Measurements from ENCODE around the gene PAK6.

The PAK6 gene

DNA sequence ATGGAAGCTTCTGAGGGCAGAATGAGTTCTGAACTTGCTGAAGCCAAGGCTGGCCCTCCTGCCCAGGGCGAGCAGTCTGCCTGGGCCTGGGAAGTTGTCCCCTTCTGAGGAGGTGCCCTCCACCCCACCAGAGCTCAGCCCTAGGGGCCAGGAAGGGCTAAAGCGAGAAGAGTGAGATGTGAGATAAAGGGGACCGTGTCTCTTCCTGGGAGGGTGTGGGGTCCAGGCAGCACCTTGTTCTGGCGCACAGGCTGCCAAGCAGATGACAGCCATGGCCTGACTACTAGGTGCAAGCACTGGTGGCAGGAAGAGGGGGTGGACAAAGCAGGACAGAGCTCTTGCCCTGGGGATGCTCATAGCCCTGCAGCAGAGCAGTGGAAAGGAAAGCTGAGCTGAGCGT is 3.7 kb downstream of the PAK6 start:
- no peaks in the 10 kb centered on the region for H3K79me2 ChIP-seq (ENCODE audit: insufficient read depth, low read length)
- H3K4me3 ChIP-seq (ENCODE audit: low read length, poor library complexity, severe bottlenecking): no peak overlapping the region
- H3K4me1 ChIP-seq (ENCODE audit: insufficient read depth, low read length, poor library complexity, severe bottlenecking): no peaks in the 10 kb centered on the region
- H2AFZ ChIP-seq (ENCODE audit: low read length): no peak overlapping the region
- H3K9me2 ChIP-seq (replicated peaks; ENCODE audit: low read depth, low read length): no peaks in the 10 kb centered on the region
- TF ChIP-seq CTCF (conservative IDR thresholded peaks at IDR 0.05; ENCODE audit: low read length): no peak
- H3K9ac ChIP-seq (ENCODE audit: low read depth, low read length, poor library complexity, severe bottlenecking): no peak overlapping the region
- no peaks in the 10 kb centered on the region for H3K27me3 ChIP-seq (ENCODE audit: insufficient read depth, low read length, poor library complexity, severe bottlenecking)
- H3K4me2 ChIP-seq (ENCODE audit: low read depth, low read length, poor library complexity, severe bottlenecking): no peak overlapping the region
- no peaks in the 10 kb centered on the region for H4K20me1 ChIP-seq (ENCODE audit: insufficient read depth, low read length, poor library complexity, severe bottlenecking)
- H3K36me3 ChIP-seq (ENCODE audit: insufficient read depth, low read length): no peaks in the 10 kb centered on the region
- H3F3A ChIP-seq (ENCODE audit: low read depth): no peaks in the 10 kb centered on the region
- H3K9me3 ChIP-seq (ENCODE audit: insufficient read depth, low read depth, low read length): no peaks in the 10 kb centered on the region

- Histone ChIP-seq H2AFZ (ENCODE audit: low read length) (no peak overlapping the region), H3K9ac (ENCODE audit: low read depth, low read length, poor library complexity, severe bottlenecking) (no peak overlapping the region), H3K4me3 (ENCODE audit: low read length, poor library complexity, severe bottlenecking) (no peak overlapping the region), H3K9me3 (ENCODE audit: insufficient read depth, low read depth, low read length) (no peaks in the 10 kb centered on the region), H3K79me2 (ENCODE audit: insufficient read depth, low read length) (no peaks in the 10 kb centered on the region), H3F3A (ENCODE audit: low read depth) (no peaks in the 10 kb centered on the region), H3K27me3 (ENCODE audit: insufficient read depth, low read length, poor library complexity, severe bottlenecking) (no peaks in the 10 kb centered on the region), H3K36me3 (ENCODE audit: insufficient read depth, low read length) (no peaks in the 10 kb centered on the region), H3K9me2 (replicated peaks; ENCODE audit: low read depth, low read length) (no peaks in the 10 kb centered on the region), H4K20me1 (ENCODE audit: insufficient read depth, low read length, poor library complexity, severe bottlenecking) (no peaks in the 10 kb centered on the region), H3K4me1 (ENCODE audit: insufficient read depth, low read length, poor library complexity, severe bottlenecking) (no peaks in the 10 kb centered on the region), H3K4me2 (ENCODE audit: low read depth, low read length, poor library complexity, severe bottlenecking) (no peak overlapping the region)
- TF ChIP-seq EZH2phosphoT487 (IDR thresholded peaks at IDR 0.05; ENCODE audit: borderline replicate concordance) (no peak), CTCF (conservative IDR thresholded peaks at IDR 0.05; ENCODE audit: low read length) (no peak)
These were observed 4.4 kb downstream of the PAK6 start for GRCh38 chr15:40243126-40243810.

- H3K9me3 ChIP-seq (ENCODE audit: insufficient read depth, low read depth, low read length): no peaks in the 10 kb centered on the region
- H3K27me3 ChIP-seq (ENCODE audit: insufficient read depth, low read length, poor library complexity, severe bottlenecking): no peaks in the 10 kb centered on the region
- H3K4me1 ChIP-seq (ENCODE audit: insufficient read depth, low read length, poor library complexity, severe bottlenecking): no peaks in the 10 kb centered on the region
- no peaks in the 10 kb centered on the region for H3K36me3 ChIP-seq (ENCODE audit: insufficient read depth, low read length)
- H3K4me2 ChIP-seq (ENCODE audit: low read depth, low read length, poor library complexity, severe bottlenecking): no peak overlapping the region
- H3K9ac ChIP-seq (ENCODE audit: low read depth, low read length, poor library complexity, severe bottlenecking): no peak overlapping the region
- no peaks in the 10 kb centered on the region for H3K9me2 ChIP-seq (replicated peaks; ENCODE audit: low read depth, low read length)
- no peak overlapping the region for H2AFZ ChIP-seq (ENCODE audit: low read length)
- H3K79me2 ChIP-seq (ENCODE audit: insufficient read depth, low read length): no peaks in the 10 kb centered on the region
- H3F3A ChIP-seq (ENCODE audit: low read depth): no peaks in the 10 kb centered on the region
- no peak overlapping the region for H3K4me3 ChIP-seq (ENCODE audit: low read length, poor library complexity, severe bottlenecking)
- H4K20me1 ChIP-seq (ENCODE audit: insufficient read depth, low read length, poor library complexity, severe bottlenecking): no peaks in the 10 kb centered on the region
- TF ChIP-seq CTCF (conservative IDR thresholded peaks at IDR 0.05; ENCODE audit: low read length) (no peak), EZH2phosphoT487 (IDR thresholded peaks at IDR 0.05; ENCODE audit: borderline replicate concordance) (no peak)
These were observed 6.2 kb downstream of the PAK6 start for GRCh38 chr15:40244961-40245523.

Data from Loucy (cell line).